HEK293 (cell line): ENCODE measurements around the gene SLC38A1.

Source experiments
- CTCF ChIP-seq: fragments of 450-650 bp; formaldehyde crosslinking; IDR thresholded peaks from 2 replicates; pipeline ENCODE4 v1.5.1; 2016; ENCODE audit warnings: missing biosample characterization, missing genetic modification characterization
- FEZF1 ChIP-seq: fragments of 450-650 bp; formaldehyde crosslinking; IDR thresholded peaks from 2 replicates; pipeline ENCODE4 v1.5.1; 2016; ENCODE audit warnings: missing biosample characterization, missing genetic modification characterization
- KLF10 ChIP-seq: fragments of 450-650 bp; IDR thresholded peaks from 2 replicates; pipeline ENCODE4 v1.5.1; 2018; ENCODE audit warnings: missing biosample characterization, mild to moderate bottlenecking, missing genetic modification characterization
- REPIN1 ChIP-seq: fragments of 450-650 bp; formaldehyde crosslinking; IDR thresholded peaks from 2 replicates; pipeline ENCODE4 v1.5.1; 2017; ENCODE audit warnings: missing biosample characterization, missing genetic modification characterization, low read depth
- ZNF140 ChIP-seq: fragments of 450-650 bp; formaldehyde crosslinking; IDR thresholded peaks from 2 replicates; pipeline ENCODE4 v1.5.1; 2016; ENCODE audit warnings: missing biosample characterization, missing genetic modification characterization
- ZNF174 ChIP-seq: fragments of 450-650 bp; formaldehyde crosslinking; IDR thresholded peaks from 2 replicates; pipeline ENCODE4 v1.5.0; 2017; ENCODE audit warnings: missing biosample characterization, mild to moderate bottlenecking, missing genetic modification characterization
- ZNF184 ChIP-seq: fragments of 450-650 bp; IDR thresholded peaks from 2 replicates; pipeline ENCODE4 v1.5.1; 2018; ENCODE audit warnings: missing biosample characterization, mild to moderate bottlenecking, missing genetic modification characterization
- ZNF837 ChIP-seq: fragments of 450-650 bp; formaldehyde crosslinking; IDR thresholded peaks from 2 replicates; pipeline ENCODE4 v1.5.1; 2016; ENCODE audit warnings: missing biosample characterization, missing genetic modification characterization

- TF ChIP-seq CTCF (tag by site-specific recombination): no peak
- TF ChIP-seq ZNF140 (tag by site-specific recombination): no peak
- no peak for TF ChIP-seq KLF10 (tag by site-specific recombination)
- no peak for TF ChIP-seq REPIN1 (tag by site-specific recombination)
- no peak for TF ChIP-seq ZNF174 (tag by site-specific recombination)
- TF ChIP-seq FEZF1 (tag by site-specific recombination): no peak
- no peak for TF ChIP-seq ZNF184 (tag by site-specific recombination)
- TF ChIP-seq ZNF837: no peak
These were observed 134.0 kb downstream of the SLC38A1 start for GRCh38 chr12:46134852-46135251.
